Natural killer cell (primary cell): ENCODE measurements around the gene RIC3. TPM values are rescaled to one million over a fixed set of nuclear protein-coding genes. Genes with fewer than 3 reads are reported as not detected.

ENCODE experiments used
- ATAC-seq, 3 donors: fragments of 150-1000 bp in 2 of 3; fragments of 200-7000 bp in 1 of 3; cut with Tn5 transposase; 1 replicate in 1 of 3; 2 replicates in 2 of 3; pipeline ENCODE4 v1.10.0; 2021; ENCODE audit warnings: mild to moderate bottlenecking in 2 of 3, moderate library complexity in 2 of 3
- DNase-seq, 2 donors: peaks; one replicate each; pipeline versions ENCODE4 v3.0.0 to v3.0.0-alpha.2; 2013 to 2021; ENCODE audit warnings: mixed read lengths in 1 of 2
- H3K27ac ChIP-seq: one replicate; pipeline ENCODE4 v1.5.1; 2013; ENCODE audit warnings: mild to moderate bottlenecking, low read length
- H3K27me3 ChIP-seq: one replicate; pipeline ENCODE4 v1.6.1; 2013; ENCODE audit warnings: low read length; ENCODE audit not compliant: control insufficient read depth, insufficient read depth
- H3K36me3 ChIP-seq: one replicate; pipeline ENCODE4 v1.6.1; 2013; ENCODE audit warnings: low read length; ENCODE audit not compliant: control insufficient read depth, insufficient read depth
- H3K4me1 ChIP-seq: one replicate; pipeline ENCODE4 v1.6.1; 2013; ENCODE audit warnings: low read length; ENCODE audit not compliant: control insufficient read depth, insufficient read depth
- H3K4me3 ChIP-seq: one replicate; pipeline ENCODE4 v1.5.1; 2013; ENCODE audit warnings: low read length
- H3K9me3 ChIP-seq: one replicate; pipeline ENCODE4 v1.6.1; 2013; ENCODE audit warnings: low read length; ENCODE audit not compliant: control insufficient read depth, insufficient read depth
- H3K27ac Mint-ChIP-seq, 2 donors: one replicate each; pipeline ENCODE4 v1.8.0; 2022; ENCODE audit warnings: mild to moderate bottlenecking in 2 of 2, mixed read lengths in 2 of 2, moderate library complexity in 1 of 2
- H3K27me3 Mint-ChIP-seq, 2 donors: one replicate each; pipeline ENCODE4 v1.8.0; 2022; ENCODE audit warnings: low read depth in 2 of 2, mixed read lengths in 2 of 2
- H3K36me3 Mint-ChIP-seq: one replicate; pipeline ENCODE4 v1.8.0; 2022; ENCODE audit warnings: mixed read lengths
- H3K4me1 Mint-ChIP-seq, 2 donors: one replicate each; pipeline ENCODE4 v1.8.0; 2022; ENCODE audit warnings: mixed read lengths in 2 of 2
- H3K4me3 Mint-ChIP-seq: one replicate; pipeline ENCODE4 v1.8.0; 2022; ENCODE audit warnings: mild to moderate bottlenecking, moderate library complexity, mixed read lengths
- H3K9me3 Mint-ChIP-seq, 2 donors: one replicate each; pipeline ENCODE4 v1.8.0; 2022; ENCODE audit warnings: mixed read lengths in 2 of 2
- WGBS: methylation state at CpG from one replicate; pipeline ENCODE4 v1.1.7; 2013; ENCODE audit warnings: missing lambda C conversion rate; ENCODE audit not compliant: insufficient coverage; 5-methylcytosine and 5-hydroxymethylcytosine counted together
- intact Hi-C: fragments of 100-400 bp; cut with micrococcal nuclease; formaldehyde crosslinking; loops from one replicate; pipeline ENCODE4 v1.14.2; 2022
- total RNA-seq, 4 donors: library from RNA; stranded (reverse); fragments of 120-200 nt in 1 of 4; gene quantifications; one replicate each; pipeline versions ENCODE4 v1.2.3 to v1.2.4, GENCODE V29; 2013 to 2022
- TF ChIP-seq, protein P1 (sequence below): fragments of 200-600 bp; IDR thresholded peaks from one replicate; pipeline ENCODE4 v1.8.0; 2022; ENCODE audit warnings: antibody characterized with exemption

The RIC3 gene
- total RNA-seq, 3 donors from 2014 or later (not counting 1 experiment from before 2014, with no cell fraction given) = 3.5 to 4.7 (median 3.6) TPM

DNA sequence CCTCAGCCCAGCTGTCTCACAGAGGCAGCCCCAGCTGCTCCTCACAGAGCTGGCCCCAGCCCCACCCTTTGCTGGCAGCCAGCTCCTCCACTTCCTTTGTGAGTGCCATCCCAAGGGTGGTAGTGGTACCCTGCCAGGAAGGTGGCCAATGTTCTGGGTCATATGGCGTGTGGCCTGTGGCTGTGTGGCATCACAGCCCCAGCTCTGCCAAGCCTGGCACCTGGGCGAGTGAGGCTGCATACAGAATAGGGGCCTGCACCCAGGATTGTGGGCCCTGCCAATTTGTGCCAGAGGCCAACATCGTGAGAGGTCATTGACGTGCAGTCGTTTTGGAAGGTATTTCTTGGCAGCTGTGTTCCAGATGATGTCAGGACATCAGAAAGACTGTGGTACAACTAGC lies 77.1 kb downstream of the RIC3 start:
- no peaks in the 10 kb centered on the region for H3K36me3 ChIP-seq
- H3K27ac ChIP-seq = no peak overlapping the region
- intact Hi-C loops = no loop called here
- no peaks in the 10 kb centered on the region for H3K9me3 ChIP-seq
- H3K36me3 Mint-ChIP-seq = no peaks in the 10 kb centered on the region
- no peak overlapping the region for H3K4me3 ChIP-seq
- TF ChIP-seq, protein P1, sequence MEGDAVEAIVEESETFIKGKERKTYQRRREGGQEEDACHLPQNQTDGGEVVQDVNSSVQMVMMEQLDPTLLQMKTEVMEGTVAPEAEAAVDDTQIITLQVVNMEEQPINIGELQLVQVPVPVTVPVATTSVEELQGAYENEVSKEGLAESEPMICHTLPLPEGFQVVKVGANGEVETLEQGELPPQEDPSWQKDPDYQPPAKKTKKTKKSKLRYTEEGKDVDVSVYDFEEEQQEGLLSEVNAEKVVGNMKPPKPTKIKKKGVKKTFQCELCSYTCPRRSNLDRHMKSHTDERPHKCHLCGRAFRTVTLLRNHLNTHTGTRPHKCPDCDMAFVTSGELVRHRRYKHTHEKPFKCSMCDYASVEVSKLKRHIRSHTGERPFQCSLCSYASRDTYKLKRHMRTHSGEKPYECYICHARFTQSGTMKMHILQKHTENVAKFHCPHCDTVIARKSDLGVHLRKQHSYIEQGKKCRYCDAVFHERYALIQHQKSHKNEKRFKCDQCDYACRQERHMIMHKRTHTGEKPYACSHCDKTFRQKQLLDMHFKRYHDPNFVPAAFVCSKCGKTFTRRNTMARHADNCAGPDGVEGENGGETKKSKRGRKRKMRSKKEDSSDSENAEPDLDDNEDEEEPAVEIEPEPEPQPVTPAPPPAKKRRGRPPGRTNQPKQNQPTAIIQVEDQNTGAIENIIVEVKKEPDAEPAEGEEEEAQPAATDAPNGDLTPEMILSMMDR = no peak
- H3K27me3 Mint-ChIP-seq = no peaks in the 10 kb centered on the region
- DNase-seq = no peak
- H3K27ac Mint-ChIP-seq = no peak overlapping the region
- ATAC-seq = no peak
- 87% methylated on average over 5 of the region's 5 CpGs for WGBS
- H3K4me3 Mint-ChIP-seq = no peak overlapping the region
- H3K9me3 Mint-ChIP-seq = no peaks in the 10 kb centered on the region
- H3K4me1 Mint-ChIP-seq = no peaks in the 10 kb centered on the region
- H3K27me3 ChIP-seq = no peaks in the 10 kb centered on the region
- H3K4me1 ChIP-seq = no peaks in the 10 kb centered on the region

DNA sequence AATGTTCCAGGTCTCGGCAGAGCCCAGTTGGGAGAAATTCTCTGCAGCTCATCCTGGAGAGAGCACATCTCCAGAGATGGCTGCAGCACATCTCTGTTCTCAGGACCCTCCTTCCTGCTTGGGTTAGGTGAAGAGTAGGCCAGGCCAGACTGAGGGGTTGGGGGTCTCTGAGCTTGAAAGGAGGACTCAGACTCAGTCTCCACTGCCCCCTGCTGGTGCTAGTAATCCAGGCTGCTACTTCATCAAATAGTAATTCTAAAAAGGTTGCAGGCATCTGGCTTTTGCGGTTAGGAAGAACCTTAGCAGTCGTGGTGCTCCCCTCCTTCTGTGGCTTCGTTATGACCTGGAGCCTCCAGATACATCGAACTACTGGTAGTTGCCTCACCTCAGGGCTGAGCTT lies 78.1 kb downstream of the RIC3 start:
- H3K4me1 Mint-ChIP-seq = no peaks in the 10 kb centered on the region
- no peaks in the 10 kb centered on the region for H3K27me3 Mint-ChIP-seq
- H3K9me3 Mint-ChIP-seq = no peaks in the 10 kb centered on the region
- Histone ChIP-seq H3K4me3 (no peak overlapping the region), H3K27ac (no peak overlapping the region), H3K9me3 (no peaks in the 10 kb centered on the region), H3K36me3 (no peaks in the 10 kb centered on the region), H3K4me1 (no peaks in the 10 kb centered on the region), H3K27me3 (no peaks in the 10 kb centered on the region)
- H3K4me3 Mint-ChIP-seq = no peak overlapping the region
- H3K36me3 Mint-ChIP-seq = no peaks in the 10 kb centered on the region
- WGBS = 42% methylated on average over 5 of the region's 5 CpGs
- intact Hi-C loops = no loop called here
- DNase-seq (peak in 1 of 2 donors; percentile 41), ATAC-seq (no peak)
- H3K27ac Mint-ChIP-seq = no peak overlapping the region
- TF ChIP-seq, protein P1 = no peak

DNA sequence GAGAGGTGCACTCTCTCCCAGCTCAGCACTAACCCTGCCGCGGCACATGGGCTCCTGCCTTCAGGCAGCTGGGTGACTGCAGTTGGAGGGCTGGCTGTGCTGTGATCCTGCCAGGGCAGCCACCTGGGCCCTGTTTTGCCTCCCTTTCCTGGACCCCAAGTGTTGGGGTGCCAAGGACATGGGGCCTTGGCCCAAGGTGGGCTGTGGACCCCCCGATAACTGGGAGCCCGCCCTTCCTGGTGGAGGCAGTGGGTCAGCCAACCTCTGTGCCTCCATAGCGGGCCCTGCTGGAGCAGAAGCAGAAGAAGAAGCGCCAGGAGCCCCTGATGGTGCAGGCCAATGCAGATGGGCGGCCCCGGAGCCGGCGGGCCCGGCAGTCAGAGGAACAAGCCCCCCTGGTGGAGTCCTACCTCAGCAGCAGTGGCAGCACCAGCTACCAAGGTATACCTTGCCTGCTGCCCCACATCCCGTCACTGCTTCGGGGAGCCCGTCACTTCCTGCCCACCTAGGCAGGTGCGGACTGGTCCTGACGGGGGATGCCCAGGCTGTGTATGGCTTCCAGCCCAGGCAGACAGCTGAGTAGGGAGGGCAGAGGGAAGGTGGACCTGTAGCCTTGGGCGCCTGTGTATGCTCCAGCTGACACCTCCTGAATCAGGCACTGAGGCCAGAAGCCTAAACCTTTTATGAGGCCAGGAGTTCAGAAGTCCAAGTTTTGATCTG lies 78.9 kb downstream of the RIC3 start:
- H3K27ac Mint-ChIP-seq = no peak overlapping the region
- no peaks in the 10 kb centered on the region for H3K9me3 Mint-ChIP-seq
- Histone ChIP-seq H3K27me3 (no peaks in the 10 kb centered on the region), H3K9me3 (no peaks in the 10 kb centered on the region), H3K27ac (no peak overlapping the region), H3K36me3 (no peaks in the 10 kb centered on the region), H3K4me3 (no peak overlapping the region), H3K4me1 (no peaks in the 10 kb centered on the region)
- H3K36me3 Mint-ChIP-seq = no peaks in the 10 kb centered on the region
- H3K4me3 Mint-ChIP-seq = no peak overlapping the region
- no peaks in the 10 kb centered on the region for H3K27me3 Mint-ChIP-seq
- DNase-seq (no peak), ATAC-seq (peak in 1 of 3 donors; percentile 3)
- intact Hi-C loops = no loop called here
- no peaks in the 10 kb centered on the region for H3K4me1 Mint-ChIP-seq
- WGBS = 89% methylated on average over 17 of the region's 17 CpGs
- TF ChIP-seq, protein P1 = no peak

DNA sequence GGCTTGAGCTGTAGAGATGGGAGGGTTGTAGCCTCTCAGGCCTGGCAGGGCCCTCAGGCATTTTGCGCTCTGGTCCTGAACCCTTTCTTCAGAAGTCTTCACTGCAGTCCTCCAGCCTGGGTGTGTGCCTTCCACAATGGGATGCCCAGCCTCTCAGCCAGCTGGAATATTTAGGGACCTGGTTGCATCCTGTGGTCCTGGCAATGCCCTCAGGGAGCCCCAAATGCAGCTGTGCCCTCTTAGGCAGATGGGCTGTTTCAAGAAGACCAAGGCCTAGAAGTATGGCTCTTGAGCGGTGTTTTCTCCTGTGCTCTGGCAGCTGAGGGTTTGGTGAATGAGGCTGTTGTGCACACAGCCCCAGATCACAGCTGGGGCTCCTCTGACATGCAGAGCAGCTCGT lies 81.1 kb downstream of the RIC3 start:
- H3K27ac Mint-ChIP-seq = no peak overlapping the region
- H3K27ac ChIP-seq = no peak overlapping the region
- TF ChIP-seq, protein P1 = no peak
- H3K36me3 Mint-ChIP-seq = no peaks in the 10 kb centered on the region
- intact Hi-C loops = no loop called here
- H3K36me3 ChIP-seq = no peaks in the 10 kb centered on the region
- DNase-seq = no peak
- no peak overlapping the region for H3K4me3 ChIP-seq
- H3K9me3 ChIP-seq = no peaks in the 10 kb centered on the region
- peaks cover 10 to 17% of the 10 kb centered on the region in 2 donors for H3K27me3 Mint-ChIP-seq
- no peaks in the 10 kb centered on the region for H3K9me3 Mint-ChIP-seq
- H3K4me1 Mint-ChIP-seq = no peaks in the 10 kb centered on the region
- H3K4me3 Mint-ChIP-seq = no peak overlapping the region
- no peaks in the 10 kb centered on the region for H3K4me1 ChIP-seq
- no peak for ATAC-seq
- 67% methylated on average over 3 of the region's 3 CpGs for WGBS
- H3K27me3 ChIP-seq = peaks cover 3% of the 10 kb centered on the region
